ENCODE data around the gene RGPD8.

Gene RGPD8

GRCh38 chr2:112322919-112323318, 110.5 kb downstream of the RGPD8 start:
- DNase-seq, result no peak

GRCh38 chr2:112321375-112322320, 111.8 kb downstream of the RGPD8 start:
- DNase-seq, result peak; percentile 86
